ENCODE results near the gene AATK. TPM values are rescaled to one million over a fixed set of nuclear protein-coding genes. Genes with fewer than 3 reads are reported as not detected.
"Not testable (repeated sequence)": the region's sequence is repeated elsewhere in the genome, so short reads cannot be mapped to it uniquely, and the experiment has no call there.

Gene AATK
- total RNA-seq, 1 donor from 2014 or later: 8.9 TPM

GRCh38 chr17:81147701-81148100 lies 18.3 kb downstream of the AATK start:
- DNase-seq (ENCODE audit: extremely low read depth, low read depth, low spot score): no peak

GRCh38 chr17:81146208-81146607 lies 19.8 kb downstream of the AATK start:
- DNase-seq (ENCODE audit: extremely low read depth, low read depth, low spot score): not testable (repeated sequence)

GRCh38 chr17:81144423-81144781 lies 21.6 kb downstream of the AATK start:
- no peak for DNase-seq (ENCODE audit: extremely low read depth, low read depth, low spot score)

GRCh38 chr17:81143717-81144422 lies 22.2 kb downstream of the AATK start:
- DNase-seq (ENCODE audit: extremely low read depth, low read depth, low spot score): no peak

GRCh38 chr17:81143200-81143527 lies 22.9 kb downstream of the AATK start:
- no peak for DNase-seq (ENCODE audit: extremely low read depth, low read depth, low spot score)

GRCh38 chr17:81142301-81143199 lies 23.5 kb downstream of the AATK start:
- DNase-seq (ENCODE audit: extremely low read depth, low read depth, low spot score): peak; percentile 14

GRCh38 chr17:81140695-81141094 lies 25.3 kb downstream of the AATK start:
- DNase-seq (ENCODE audit: extremely low read depth, low read depth, low spot score): no peak

- DNase-seq (ENCODE audit: extremely low read depth, low read depth, low spot score): no peak
Observed at GRCh38 chr17:81140018-81140417, 26.0 kb downstream of the AATK start.

GRCh38 chr17:81139428-81139827 lies 26.6 kb downstream of the AATK start:
- no peak for DNase-seq (ENCODE audit: extremely low read depth, low read depth, low spot score)

- DNase-seq (ENCODE audit: extremely low read depth, low read depth, low spot score): no peak
Observed at GRCh38 chr17:81138500-81138899, 27.5 kb downstream of the AATK start.

GRCh38 chr17:81138083-81138482 lies 27.9 kb downstream of the AATK start:
- no peak for DNase-seq (ENCODE audit: extremely low read depth, low read depth, low spot score)

- no peak for DNase-seq (ENCODE audit: extremely low read depth, low read depth, low spot score)
Observed at GRCh38 chr17:81137248-81137647, 28.8 kb downstream of the AATK start.

GRCh38 chr17:81136366-81136765 lies 29.7 kb downstream of the AATK start:
- DNase-seq (ENCODE audit: extremely low read depth, low read depth, low spot score): no peak

- DNase-seq (ENCODE audit: extremely low read depth, low read depth, low spot score): no peak
Observed at GRCh38 chr17:81135505-81136278, 30.3 kb downstream of the AATK start.

GRCh38 chr17:81134064-81134781 lies 31.8 kb downstream of the AATK start:
- DNase-seq (ENCODE audit: extremely low read depth, low read depth, low spot score): no peak

GRCh38 chr17:81132770-81133723 lies 33.0 kb downstream of the AATK start:
- DNase-seq (ENCODE audit: extremely low read depth, low read depth, low spot score): no peak

GRCh38 chr17:81132197-81132540 lies 33.9 kb downstream of the AATK start:
- no peak for DNase-seq (ENCODE audit: extremely low read depth, low read depth, low spot score)

GRCh38 chr17:81131486-81132196 lies 34.4 kb downstream of the AATK start:
- no peak for DNase-seq (ENCODE audit: extremely low read depth, low read depth, low spot score)
